Endothelial cell of umbilical vein (primary cell): Measurements from ENCODE around the gene CHRNE. TPM values are rescaled to one million over a fixed set of nuclear protein-coding genes. Genes with fewer than 3 reads are reported as not detected.

ENCODE experiments used
- BruUV-seq: library from RNA; stranded (reverse); fragments of 400-500 nt; replicated peaks from 2 replicates; lab custom pipeline; 2021; lab: Mats Ljungman, UMichigan
- CTCF ChIA-PET: fragments of 300-600, 350-600 bp; sonication (Branson Sonifier 250); formaldehyde crosslinking; loops from one replicate; lab custom pipeline; 2021; ENCODE audit warnings: antibody characterized with exemption, inconsistent platforms; lab: Charles Lee
- POLR2A ChIA-PET: fragments of 300-600, 350-600 bp; sonication (Branson Sonifier 250); formaldehyde crosslinking; loops from one replicate; lab custom pipeline; 2021; ENCODE audit warnings: antibody characterized with exemption, inconsistent platforms; lab: Charles Lee
- DNase-seq: peaks from one replicate; pipeline ENCODE4 v3.0.0-alpha.2; 2011; ENCODE audit warnings: low read depth, low spot score
- FAIRE-seq: peaks from 2 replicates; lab custom pipeline; 2011; peaks lifted over from hg19 to GRCh38; lab: Jason Lieb, UNC
- H2AFZ ChIP-seq: 2 replicates; pipeline ENCODE4 v1.6.0; 2012; ENCODE audit warnings: low read depth, low read length, control low read depth, inconsistent platforms
- H3K27ac ChIP-seq: 2 replicates; pipeline ENCODE4 v1.5.1; 2011; ENCODE audit warnings: low read depth, mild to moderate bottlenecking, control low read depth, low read length, moderate library complexity; ENCODE audit not compliant: insufficient read depth
- H3K27me3 ChIP-seq, 2 experiments: 2 replicates each; pipeline versions ENCODE4 v1.6.0 to v1.6.1; 2011; ENCODE audit warnings: low read length in 2 of 2, mixed read lengths in 1 of 2; ENCODE audit not compliant: control insufficient read depth in 2 of 2, insufficient read depth in 2 of 2
- H3K36me3 ChIP-seq, 2 experiments: 2 replicates in 1 of 2; 3 replicates in 1 of 2; pipeline ENCODE4 v1.5.1; 2011; ENCODE audit warnings: low read length in 2 of 2, mild to moderate bottlenecking in 1 of 2, moderate library complexity in 1 of 2; ENCODE audit not compliant: control insufficient read depth in 2 of 2, insufficient read depth in 2 of 2; ENCODE audit errors: extremely low read depth in 1 of 2
- H3K4me1 ChIP-seq: 3 replicates; pipeline ENCODE4 v1.5.1; 2011; ENCODE audit warnings: mild to moderate bottlenecking, low read length; ENCODE audit not compliant: control insufficient read depth, insufficient read depth; ENCODE audit errors: extremely low read depth
- H3K4me2 ChIP-seq: 2 replicates; pipeline ENCODE4 v1.6.1; 2011; ENCODE audit warnings: low read length, control low read depth, mixed read lengths; ENCODE audit not compliant: insufficient read depth
- H3K4me3 ChIP-seq, 3 experiments: fragments of 200-600 bp in 1 of 3; sonication (generic), shearing (Covaris generic) in 1 of 3; replicated peaks in 1 of 3; 2 replicates each; pipeline ENCODE4 v1.5.1; 2011 to 2016; ENCODE audit warnings: control low read depth in 3 of 3, low read length in 3 of 3, mild to moderate bottlenecking in 2 of 3, inconsistent platforms in 1 of 3, low read depth in 1 of 3, moderate library complexity in 1 of 3; ENCODE audit not compliant: insufficient read depth in 1 of 3
- H3K79me2 ChIP-seq: 2 replicates; pipeline ENCODE4 v1.6.0; 2012; ENCODE audit warnings: low read length, inconsistent platforms; ENCODE audit not compliant: control insufficient read depth, insufficient read depth
- H3K9ac ChIP-seq: replicated peaks from 2 replicates; pipeline ENCODE3; 2011; ENCODE audit warnings: low read length, control low read depth; ENCODE audit not compliant: insufficient read depth; ENCODE audit errors: extremely low read depth
- H3K9me1 ChIP-seq: replicated peaks from 3 replicates; pipeline ENCODE4 v1.6.0; 2011; ENCODE audit warnings: mild to moderate bottlenecking, low read length; ENCODE audit not compliant: control insufficient read depth, insufficient read depth; ENCODE audit errors: extremely low read depth
- H3K9me3 ChIP-seq: replicated peaks from 2 replicates; pipeline ENCODE4 v1.5.1; 2012; ENCODE audit warnings: low read length, inconsistent platforms; ENCODE audit not compliant: control insufficient read depth, insufficient read depth
- H4K20me1 ChIP-seq: replicated peaks from 2 replicates; pipeline ENCODE3; 2011; ENCODE audit warnings: mild to moderate bottlenecking, low read length; ENCODE audit not compliant: control insufficient read depth, insufficient read depth; ENCODE audit errors: extremely low read depth
- FOS ChIP-seq: IDR thresholded peaks from 2 replicates; pipeline ENCODE4 v1.6.1; 2011; ENCODE audit warnings: mild to moderate bottlenecking, low read length, moderate library complexity, borderline replicate concordance; ENCODE audit not compliant: insufficient read depth
- JUN ChIP-seq: IDR thresholded peaks from 2 replicates; pipeline ENCODE4 v1.6.1; 2011; ENCODE audit warnings: borderline replicate concordance, low read depth; ENCODE audit not compliant: insufficient read length, insufficient read depth
- MYC ChIP-seq: IDR thresholded peaks from one replicate; pipeline ENCODE4 v1.6.1; 2011; ENCODE audit warnings: mild to moderate bottlenecking, low read depth, low read length
- POLR2AphosphoS5 ChIP-seq: IDR thresholded peaks from 2 replicates; pipeline ENCODE4 v1.6.1; 2012; ENCODE audit warnings: low read depth, mild to moderate bottlenecking, control low read depth, low read length, moderate library complexity; ENCODE audit not compliant: insufficient read depth
- dilution Hi-C: fragments of 300-500 bp; cut with MboI; formaldehyde crosslinking; loops from one replicate; pipeline ENCODE4 v1.15.0; 2019; ENCODE audit warnings: low sequenced_read_pairs; ENCODE audit not compliant: extremely low pct_ligation_motif_present
- intact Hi-C: fragments of 100-400 bp; cut with micrococcal nuclease; formaldehyde crosslinking; loops from one replicate; pipeline ENCODE4 v1.10.0; 2022
- polyA plus RNA-seq, 4 experiments: library from polyadenylated mRNA; depleted of rRNA in 3 of 4; stranded (reverse) in 3 of 4; unstranded in 1 of 4; fragments of >200 nt; gene quantifications; 2 replicates each; pipeline versions ENCODE4 v1.2.1 to v1.2.3, GENCODE V29; 2011 to 2012; ENCODE audit warnings: missing spikeins in 1 of 4
- total RNA-seq: library from RNA; stranded (reverse); gene quantifications from 2 replicates; pipeline ENCODE4 v1.2.3, GENCODE V29; 2021
- TF ChIP-seq, protein P1 (sequence below), 2 donors: IDR thresholded peaks; 1 replicate in 1 of 2; 2 replicates in 1 of 2; pipeline ENCODE4 v1.5.1; 2011; ENCODE audit warnings: low read length in 2 of 2, mild to moderate bottlenecking in 2 of 2, moderate library complexity in 2 of 2, control low read depth in 1 of 2, inconsistent platforms in 1 of 2, low read depth in 1 of 2; ENCODE audit not compliant: insufficient read depth in 1 of 2; ENCODE audit errors: extremely low read depth in 1 of 2

Gene CHRNE
- total and polyA plus RNA-seq, 2 donors (not counting 3 experiments of a cell fraction or from before 2014, with no cell fraction given), result 0.84 to 1.1 TPM

DNA sequence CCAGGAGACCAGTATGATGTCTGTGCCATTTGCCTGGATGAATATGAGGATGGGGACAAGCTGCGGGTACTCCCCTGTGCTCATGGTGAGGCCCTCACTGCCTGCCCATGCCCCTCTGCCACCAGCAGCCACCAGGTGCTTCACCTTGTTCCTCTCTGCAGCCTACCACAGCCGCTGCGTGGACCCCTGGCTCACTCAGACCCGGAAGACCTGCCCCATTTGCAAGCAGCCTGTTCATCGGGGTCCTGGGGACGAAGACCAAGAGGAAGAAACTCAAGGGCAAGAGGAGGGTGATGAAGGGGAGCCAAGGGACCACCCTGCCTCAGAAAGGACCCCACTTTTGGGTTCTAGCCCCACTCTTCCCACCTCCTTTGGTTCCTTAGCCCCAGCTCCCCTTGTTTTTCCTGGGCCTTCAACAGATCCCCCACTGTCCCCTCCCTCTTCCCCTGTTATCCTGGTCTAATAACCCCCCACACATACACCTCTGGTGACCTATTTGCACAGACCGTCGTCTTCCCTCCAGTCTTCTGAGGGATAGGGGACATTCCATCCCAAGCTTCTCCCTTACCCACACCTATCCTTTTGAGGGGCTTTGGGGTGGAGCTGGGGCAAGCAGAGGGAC, 41.8 kb upstream of the CHRNE start:
- DNase-seq (no peak), FAIRE-seq (no peak)
- no peaks in the 10 kb centered on the region for H3K9me3 ChIP-seq
- CTCF ChIA-PET, result interaction anchor here (2.0 kb wide), 1 partner anchor 36 kb away, joined by 8 read pairs; no protein-coding TSS in a partner anchor
- no peaks in the 10 kb centered on the region for H4K20me1 ChIP-seq
- no peak overlapping the region for H3K4me3 ChIP-seq
- H3K27ac ChIP-seq, result peak overlapping the region; percentile 49
- H3K9me1 ChIP-seq, result no peaks in the 10 kb centered on the region
- no peak overlapping the region for H2AFZ ChIP-seq
- dilution Hi-C loops, result no loop called here
- H3K4me1 ChIP-seq, result peaks cover 29% of the 10 kb centered on the region
- no peaks in the 10 kb centered on the region for H3K27me3 ChIP-seq
- BruUV-seq, result no TSS peak
- intact Hi-C loops, result no loop called here
- H3K4me2 ChIP-seq, result no peak overlapping the region
- H3K36me3 ChIP-seq, result peaks cover 13 to 28% of the 10 kb centered on the region in 2 experiments
- POLR2A ChIA-PET, result interaction anchor here (1.7 kb wide), 1 partner anchor 23 kb away, joined by 5 read pairs; the partner anchor contains the start of gene SPAG7
- TF ChIP-seq, protein P1, sequence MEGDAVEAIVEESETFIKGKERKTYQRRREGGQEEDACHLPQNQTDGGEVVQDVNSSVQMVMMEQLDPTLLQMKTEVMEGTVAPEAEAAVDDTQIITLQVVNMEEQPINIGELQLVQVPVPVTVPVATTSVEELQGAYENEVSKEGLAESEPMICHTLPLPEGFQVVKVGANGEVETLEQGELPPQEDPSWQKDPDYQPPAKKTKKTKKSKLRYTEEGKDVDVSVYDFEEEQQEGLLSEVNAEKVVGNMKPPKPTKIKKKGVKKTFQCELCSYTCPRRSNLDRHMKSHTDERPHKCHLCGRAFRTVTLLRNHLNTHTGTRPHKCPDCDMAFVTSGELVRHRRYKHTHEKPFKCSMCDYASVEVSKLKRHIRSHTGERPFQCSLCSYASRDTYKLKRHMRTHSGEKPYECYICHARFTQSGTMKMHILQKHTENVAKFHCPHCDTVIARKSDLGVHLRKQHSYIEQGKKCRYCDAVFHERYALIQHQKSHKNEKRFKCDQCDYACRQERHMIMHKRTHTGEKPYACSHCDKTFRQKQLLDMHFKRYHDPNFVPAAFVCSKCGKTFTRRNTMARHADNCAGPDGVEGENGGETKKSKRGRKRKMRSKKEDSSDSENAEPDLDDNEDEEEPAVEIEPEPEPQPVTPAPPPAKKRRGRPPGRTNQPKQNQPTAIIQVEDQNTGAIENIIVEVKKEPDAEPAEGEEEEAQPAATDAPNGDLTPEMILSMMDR (IDR thresholded peaks at IDR 0.05; ENCODE audit: extremely low read depth in 1 of 2, insufficient read depth in 1 of 2, low read depth in 1 of 2, low read length in 2 of 2), result no peak
- TF ChIP-seq POLR2AphosphoS5 (peak; percentile 53), FOS (no peak), JUN (no peak), MYC (no peak)
- peaks cover 77% of the 10 kb centered on the region for H3K79me2 ChIP-seq
- peak overlapping the region; percentile 12 for H3K9ac ChIP-seq
